OCI-LY1 (cell line): ENCODE measurements around the gene BACH1.

Experiments
- H2AFZ ChIP-seq: fragments of 200-600 bp; sonication (generic), shearing (Covaris generic); 2 replicates; pipeline ENCODE4 v1.6.0; 2014; ENCODE audit warnings: antibody characterized with exemption, mild to moderate bottlenecking, low read length
- H3F3A ChIP-seq: fragments of 200-600 bp; sonication (generic), shearing (Covaris generic); 2 replicates; pipeline ENCODE4 v1.6.0; 2014; ENCODE audit warnings: mild to moderate bottlenecking, antibody characterized with exemption, low read length, moderate library complexity; ENCODE audit not compliant: insufficient read depth
- H3K27ac ChIP-seq: fragments of 200-600 bp; sonication (generic); 2 replicates; pipeline ENCODE4 v1.5.1; 2014; ENCODE audit warnings: low read length, mixed run types, mild to moderate bottlenecking, low read depth; ENCODE audit not compliant: poor library complexity, severe bottlenecking
- H3K27me3 ChIP-seq: fragments of 200-600 bp; sonication (generic); 2 replicates; pipeline ENCODE4 v1.6.0; 2014; ENCODE audit warnings: antibody characterized with exemption, mild to moderate bottlenecking, low read length, moderate library complexity; ENCODE audit not compliant: insufficient read depth
- H3K36me3 ChIP-seq: fragments of 200-600 bp; sonication (generic); 2 replicates; pipeline ENCODE4 v1.6.1; 2014; ENCODE audit warnings: mild to moderate bottlenecking, antibody characterized with exemption, low read length, moderate library complexity, mixed read lengths; ENCODE audit not compliant: insufficient read depth
- H3K4me1 ChIP-seq: fragments of 200-600 bp; sonication (generic); 2 replicates; pipeline ENCODE4 v1.5.1; 2014; ENCODE audit warnings: mild to moderate bottlenecking, low read length, moderate library complexity; ENCODE audit not compliant: insufficient read depth, severe bottlenecking
- H3K4me2 ChIP-seq: fragments of 200-600 bp; sonication (generic), shearing (Covaris generic); 2 replicates; pipeline ENCODE4 v1.6.1; 2014; ENCODE audit warnings: low read length
- H3K4me3 ChIP-seq: fragments of 200-600 bp; sonication (generic); 2 replicates; pipeline ENCODE4 v1.5.1; 2014; ENCODE audit warnings: low read length, low read depth, mild to moderate bottlenecking, mixed read lengths; ENCODE audit not compliant: poor library complexity, severe bottlenecking
- H3K79me2 ChIP-seq: fragments of 200-600 bp; shearing (Covaris generic); 2 replicates; pipeline ENCODE4 v1.6.1; 2016; ENCODE audit warnings: mixed run types, low read length, mixed read lengths; ENCODE audit not compliant: insufficient read depth
- H3K9ac ChIP-seq: fragments of 200-600 bp; sonication (generic), shearing (Covaris generic); 2 replicates; pipeline ENCODE4 v1.6.1; 2014; ENCODE audit warnings: mild to moderate bottlenecking, low read length, mixed read lengths
- H3K9me2 ChIP-seq: fragments of 200-600 bp; sonication (generic), shearing (Covaris generic); 2 replicates; pipeline ENCODE4 v1.6.1; 2014; ENCODE audit warnings: low read depth, mild to moderate bottlenecking, low read length, mixed read lengths
- H3K9me3 ChIP-seq: fragments of 200-600 bp; shearing (Covaris generic); 2 replicates; pipeline ENCODE4 v1.6.1; 2014; ENCODE audit warnings: low read length, mixed read lengths
- H4K20me1 ChIP-seq: fragments of 200-600 bp; sonication (generic), shearing (Covaris generic); 2 replicates; pipeline ENCODE4 v1.6.0; 2016; ENCODE audit warnings: mild to moderate bottlenecking, low read length; ENCODE audit not compliant: insufficient read depth
- EZH2 ChIP-seq: fragments of 200-600 bp; sonication (generic), shearing (Covaris generic); IDR thresholded peaks from 2 replicates; pipeline ENCODE4 v1.8.0; 2017; ENCODE audit warnings: borderline replicate concordance, mixed run types, mild to moderate bottlenecking, antibody characterized with exemption, low read length, moderate library complexity, mixed read lengths
- TF ChIP-seq, protein P1 (sequence below): fragments of 200-600 bp; sonication (generic), shearing (Covaris generic); IDR thresholded peaks from 2 replicates; pipeline ENCODE4 v1.5.1; 2017; ENCODE audit warnings: mild to moderate bottlenecking, antibody characterized with exemption, low read length, moderate library complexity, mixed read lengths

Gene BACH1

DNA sequence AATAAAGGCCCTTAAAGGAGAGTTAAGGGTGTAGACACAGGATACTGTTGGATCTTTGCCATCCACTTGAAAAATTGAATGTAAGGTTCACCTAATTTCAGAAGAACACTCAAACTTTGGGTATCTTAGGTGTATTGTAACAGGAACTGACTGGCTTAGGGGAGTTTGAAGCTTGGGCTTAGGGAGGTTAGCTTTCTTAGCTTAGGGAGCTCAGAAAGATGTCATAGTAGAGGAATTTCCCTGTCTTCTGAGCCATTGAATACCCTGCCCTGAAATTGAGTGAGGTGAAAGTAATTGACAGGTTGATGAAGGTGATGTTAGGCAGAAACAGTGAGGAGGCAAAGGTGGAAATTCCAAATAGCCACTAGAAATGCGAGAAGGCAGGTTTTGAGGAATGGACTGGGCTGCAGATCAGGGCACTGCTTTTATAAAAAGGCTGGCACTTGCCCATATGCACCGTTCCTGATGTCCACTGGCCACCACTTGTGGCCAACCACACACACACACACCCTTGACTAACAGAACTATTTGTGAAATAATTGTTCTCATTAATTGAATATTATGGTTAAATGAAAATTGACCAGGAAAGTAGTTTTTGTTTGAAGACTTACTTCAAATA lies 16.5 kb downstream of the BACH1 start:
- Histone ChIP-seq H3K4me3 (no peak overlapping the region), H3K9ac (no peak overlapping the region), H4K20me1 (no peaks in the 10 kb centered on the region; the same call in 1 of the 2 replicates), H3K4me1 (no peaks in the 10 kb centered on the region), H3K9me3 (no peaks in the 10 kb centered on the region), H3K27me3 (no peaks in the 10 kb centered on the region), H3K27ac (no peak overlapping the region), H2AFZ (no peak overlapping the region), H3K9me2 (no peaks in the 10 kb centered on the region), H3K79me2 (peaks cover 98% of the 10 kb centered on the region), H3K36me3 (peaks cover 11% of the 10 kb centered on the region), H3K4me2 (no peak overlapping the region), H3F3A (no peaks in the 10 kb centered on the region)
- TF ChIP-seq, protein P1, sequence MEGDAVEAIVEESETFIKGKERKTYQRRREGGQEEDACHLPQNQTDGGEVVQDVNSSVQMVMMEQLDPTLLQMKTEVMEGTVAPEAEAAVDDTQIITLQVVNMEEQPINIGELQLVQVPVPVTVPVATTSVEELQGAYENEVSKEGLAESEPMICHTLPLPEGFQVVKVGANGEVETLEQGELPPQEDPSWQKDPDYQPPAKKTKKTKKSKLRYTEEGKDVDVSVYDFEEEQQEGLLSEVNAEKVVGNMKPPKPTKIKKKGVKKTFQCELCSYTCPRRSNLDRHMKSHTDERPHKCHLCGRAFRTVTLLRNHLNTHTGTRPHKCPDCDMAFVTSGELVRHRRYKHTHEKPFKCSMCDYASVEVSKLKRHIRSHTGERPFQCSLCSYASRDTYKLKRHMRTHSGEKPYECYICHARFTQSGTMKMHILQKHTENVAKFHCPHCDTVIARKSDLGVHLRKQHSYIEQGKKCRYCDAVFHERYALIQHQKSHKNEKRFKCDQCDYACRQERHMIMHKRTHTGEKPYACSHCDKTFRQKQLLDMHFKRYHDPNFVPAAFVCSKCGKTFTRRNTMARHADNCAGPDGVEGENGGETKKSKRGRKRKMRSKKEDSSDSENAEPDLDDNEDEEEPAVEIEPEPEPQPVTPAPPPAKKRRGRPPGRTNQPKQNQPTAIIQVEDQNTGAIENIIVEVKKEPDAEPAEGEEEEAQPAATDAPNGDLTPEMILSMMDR = no peak
- no peak for TF ChIP-seq EZH2

DNA sequence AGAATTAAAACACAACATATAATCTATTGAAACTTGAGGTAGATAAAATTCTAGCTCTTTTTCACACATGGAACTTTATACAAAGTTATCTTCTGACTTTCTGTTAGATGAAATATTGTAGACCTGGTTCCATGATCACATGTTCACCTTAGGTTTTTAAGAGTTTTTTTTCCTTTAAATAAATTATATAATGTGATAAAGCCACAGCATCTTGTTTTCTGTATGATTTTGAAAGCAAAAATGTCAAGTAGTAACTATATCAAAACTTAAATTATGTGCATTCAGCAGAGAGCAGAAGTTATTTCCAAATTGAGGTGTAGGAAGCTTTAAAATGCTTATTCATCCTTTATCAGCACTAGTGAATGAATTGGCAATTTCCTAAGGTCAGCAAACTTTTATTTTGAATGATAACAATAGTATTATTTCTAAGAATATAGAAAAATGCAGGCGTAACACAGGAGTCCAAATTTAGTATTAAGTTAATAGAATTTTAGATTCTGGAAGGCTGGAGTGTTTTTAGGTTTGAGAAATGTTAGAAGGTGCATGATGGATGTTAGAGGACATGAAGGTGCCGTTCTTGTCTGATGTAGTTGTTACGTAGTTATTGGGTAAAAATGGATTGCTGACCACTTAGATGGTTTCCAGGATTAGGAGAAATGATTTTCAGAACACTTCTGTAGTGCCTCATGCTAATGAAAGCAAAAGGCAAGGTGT lies 17.5 kb downstream of the BACH1 start:
- no peak overlapping the region for H3K27ac ChIP-seq
- peaks cover 98% of the 10 kb centered on the region for H3K79me2 ChIP-seq
- no peaks in the 10 kb centered on the region; the same call in 1 of the 2 replicates for H4K20me1 ChIP-seq

DNA sequence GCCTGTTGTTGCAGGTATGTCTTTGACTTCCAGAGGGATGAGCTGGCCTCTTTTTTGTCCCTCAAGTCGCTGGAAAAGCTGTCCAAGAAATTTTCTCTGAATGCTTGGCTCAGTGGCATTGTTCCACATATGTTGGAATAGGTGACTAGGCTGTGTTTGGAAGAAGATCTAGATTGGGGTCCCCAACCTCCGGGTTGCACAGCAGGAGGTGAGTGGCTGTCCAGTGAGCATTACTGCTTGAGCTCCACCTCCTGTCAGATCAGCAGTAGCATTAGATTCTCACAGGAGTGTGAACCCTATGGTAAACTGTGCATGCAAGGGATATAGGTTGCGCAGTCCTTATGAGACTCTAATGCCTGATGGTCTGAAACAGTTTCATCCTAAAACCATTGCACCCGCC lies 18.1 kb downstream of the BACH1 start:
- Histone ChIP-seq H2AFZ (no peak overlapping the region), H3K27ac (no peak overlapping the region), H3K4me1 (no peaks in the 10 kb centered on the region), H3K79me2 (peaks cover 95% of the 10 kb centered on the region), H3K9me3 (no peaks in the 10 kb centered on the region), H4K20me1 (no peaks in the 10 kb centered on the region; the same call in 1 of the 2 replicates), H3K9me2 (no peaks in the 10 kb centered on the region), H3K4me3 (no peak overlapping the region), H3K4me2 (no peak overlapping the region), H3K27me3 (no peaks in the 10 kb centered on the region), H3F3A (no peaks in the 10 kb centered on the region), H3K9ac (no peak overlapping the region), H3K36me3 (peaks cover 18% of the 10 kb centered on the region)
- no peak for TF ChIP-seq EZH2
- TF ChIP-seq, protein P1 = no peak

More for the DNA sequence above, 17.5 kb downstream of the BACH1 start:
- H3K4me3 ChIP-seq = no peak overlapping the region
- no peaks in the 10 kb centered on the region for H3K9me3 ChIP-seq
- no peak overlapping the region for H3K4me2 ChIP-seq
- TF ChIP-seq, protein P1 = no peak
- no peak for TF ChIP-seq EZH2
- H3F3A ChIP-seq = no peaks in the 10 kb centered on the region
- no peaks in the 10 kb centered on the region for H3K9me2 ChIP-seq
- H3K9ac ChIP-seq = no peak overlapping the region
- H2AFZ ChIP-seq = no peak overlapping the region
- H3K4me1 ChIP-seq = no peaks in the 10 kb centered on the region
- H3K27me3 ChIP-seq = no peaks in the 10 kb centered on the region
- H3K36me3 ChIP-seq = peaks cover 18% of the 10 kb centered on the region
